ENCODE results near the gene PRODH. TPM values are rescaled to one million over a fixed set of nuclear protein-coding genes. Genes with fewer than 3 reads are reported as not detected.
"Not testable (repeated sequence)": the region's sequence is repeated elsewhere in the genome, so short reads cannot be mapped to it uniquely, and the experiment has no call there.

Gene PRODH
- total RNA-seq, 1 experiment from 2014 or later: not detected

DNA sequence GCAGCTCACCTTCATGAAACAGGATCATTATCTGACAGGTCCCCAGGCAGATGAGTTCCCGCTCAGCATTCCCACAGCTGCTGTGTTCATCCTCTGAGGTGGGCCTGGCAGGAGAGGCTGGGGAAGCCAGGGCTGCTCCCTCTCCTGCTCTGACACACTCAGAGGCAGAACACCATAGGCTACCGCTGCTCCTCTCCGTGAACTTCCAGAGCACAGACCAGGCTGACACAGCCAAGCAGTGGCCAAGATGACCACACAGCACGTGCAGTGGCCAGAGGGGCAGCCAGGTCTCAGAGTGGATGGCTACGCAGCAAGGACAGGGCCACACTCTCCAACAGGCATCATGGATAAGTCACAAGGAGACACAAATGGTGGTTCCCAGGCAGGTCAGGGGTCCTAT lies 8.5 kb downstream of the PRODH start:
- Histone ChIP-seq H3K4me2 (ENCODE audit: low read depth, low read length, poor library complexity, severe bottlenecking) (no peak overlapping the region), H3K4me3 (ENCODE audit: low read length) (no peak overlapping the region), H2AFZ (ENCODE audit: low read length) (no peak overlapping the region), H3K27ac (ENCODE audit: low read length) (no peak overlapping the region), H3K36me3 (ENCODE audit: insufficient read depth, low read length) (no peaks in the 10 kb centered on the region), H3K4me1 (ENCODE audit: low read length) (no peaks in the 10 kb centered on the region), H3K27me3 (ENCODE audit: low read length) (no peaks in the 10 kb centered on the region), H3K79me2 (ENCODE audit: low read length) (no peaks in the 10 kb centered on the region), H3K9me2 (replicated peaks; ENCODE audit: insufficient read depth, low read length) (no peaks in the 10 kb centered on the region), H3K9me3 (ENCODE audit: low read length) (no peaks in the 10 kb centered on the region), H3K9ac (ENCODE audit: low read length) (no peak overlapping the region), H4K20me1 (ENCODE audit: insufficient read depth, low read depth, low read length) (no peaks in the 10 kb centered on the region)
- no peak for DNase-seq

DNA sequence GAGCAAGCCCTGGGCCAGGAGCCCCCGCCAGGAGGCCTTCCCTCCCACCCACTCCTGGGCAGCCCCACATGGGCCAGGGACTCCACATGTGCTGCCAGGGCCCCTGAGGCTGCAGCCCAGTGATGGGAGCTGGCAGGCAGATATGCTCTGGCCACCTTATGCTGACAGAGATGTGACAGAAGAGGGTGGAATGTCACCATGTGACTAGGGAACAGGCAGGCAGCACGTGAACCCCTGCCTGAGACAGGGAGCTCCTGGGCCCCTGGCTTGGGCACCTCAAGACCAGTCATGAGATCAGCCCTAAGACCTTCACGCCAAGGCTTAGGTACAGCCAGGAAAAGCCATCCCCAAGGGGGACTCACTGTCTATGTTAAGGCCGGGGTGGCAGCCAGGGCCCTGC lies 9.1 kb downstream of the PRODH start:
- Histone ChIP-seq H3K4me1 (ENCODE audit: low read length) (no peaks in the 10 kb centered on the region), H3K9me2 (replicated peaks; ENCODE audit: insufficient read depth, low read length) (no peaks in the 10 kb centered on the region), H3K9me3 (ENCODE audit: low read length) (no peaks in the 10 kb centered on the region), H3K4me3 (ENCODE audit: low read length) (no peak overlapping the region), H2AFZ (ENCODE audit: low read length) (no peak overlapping the region), H3K4me2 (ENCODE audit: low read depth, low read length, poor library complexity, severe bottlenecking) (no peak overlapping the region), H3K27ac (ENCODE audit: low read length) (no peak overlapping the region), H3K9ac (ENCODE audit: low read length) (no peak overlapping the region), H3K36me3 (ENCODE audit: insufficient read depth, low read length) (no peaks in the 10 kb centered on the region), H3K79me2 (ENCODE audit: low read length) (no peaks in the 10 kb centered on the region), H3K27me3 (ENCODE audit: low read length) (no peaks in the 10 kb centered on the region), H4K20me1 (ENCODE audit: insufficient read depth, low read depth, low read length) (no peaks in the 10 kb centered on the region)
- no peak for DNase-seq

DNA sequence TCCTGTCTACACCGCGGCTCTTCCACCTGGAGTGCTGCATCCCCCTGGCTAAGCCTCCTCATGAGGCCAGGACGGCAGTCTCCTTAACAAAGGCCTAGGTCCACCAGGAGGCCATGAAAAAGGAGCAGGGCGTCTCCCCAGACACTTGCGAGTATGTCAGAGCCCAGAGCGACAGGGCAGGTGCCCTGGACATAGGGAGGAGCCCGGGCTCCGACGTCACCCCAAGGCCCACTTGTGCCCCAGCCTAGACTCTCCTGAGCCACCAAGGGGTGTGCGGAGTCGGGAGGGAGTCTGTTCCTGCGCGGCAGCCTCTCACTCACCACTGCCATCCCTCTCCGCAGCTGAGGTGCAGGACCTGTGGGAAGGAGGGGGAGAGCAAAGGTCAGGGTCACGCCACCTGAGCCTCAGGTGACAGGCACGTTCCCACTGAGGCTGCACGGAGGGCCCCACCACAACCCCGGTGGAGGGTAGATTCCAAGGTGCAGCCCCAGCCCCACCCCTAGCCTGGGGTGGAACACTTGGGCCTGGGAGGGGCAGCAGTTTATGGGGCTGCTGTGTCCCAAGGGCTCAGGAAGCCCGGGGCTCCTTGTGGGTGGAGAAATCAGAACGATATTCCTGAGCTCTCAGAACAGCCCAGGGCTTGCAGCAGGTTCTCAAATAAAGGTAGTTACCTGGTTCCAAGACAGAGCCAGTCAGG lies 10.6 kb downstream of the PRODH start:
- Histone ChIP-seq H3K36me3 (ENCODE audit: insufficient read depth, low read length) (no peaks in the 10 kb centered on the region), H3K9ac (ENCODE audit: low read length) (no peak overlapping the region), H4K20me1 (ENCODE audit: insufficient read depth, low read depth, low read length) (no peaks in the 10 kb centered on the region), H3K27ac (ENCODE audit: low read length) (no peak overlapping the region), H3K9me3 (ENCODE audit: low read length) (no peaks in the 10 kb centered on the region), H3K4me3 (ENCODE audit: low read length) (no peak overlapping the region), H2AFZ (ENCODE audit: low read length) (no peak overlapping the region), H3K9me2 (replicated peaks; ENCODE audit: insufficient read depth, low read length) (no peaks in the 10 kb centered on the region), H3K4me1 (ENCODE audit: low read length) (no peaks in the 10 kb centered on the region), H3K4me2 (ENCODE audit: low read depth, low read length, poor library complexity, severe bottlenecking) (no peak overlapping the region), H3K27me3 (ENCODE audit: low read length) (no peaks in the 10 kb centered on the region), H3K79me2 (ENCODE audit: low read length) (no peaks in the 10 kb centered on the region)
- no peak for DNase-seq

- H3K9me3 ChIP-seq (ENCODE audit: low read length); H4K20me1 ChIP-seq (ENCODE audit: insufficient read depth, low read depth, low read length); H3K4me3 ChIP-seq (ENCODE audit: low read length); H3K4me1 ChIP-seq (ENCODE audit: low read length); H3K27me3 ChIP-seq (ENCODE audit: low read length); H3K4me2 ChIP-seq (ENCODE audit: low read depth, low read length, poor library complexity, severe bottlenecking); DNase-seq; H3K27ac ChIP-seq (ENCODE audit: low read length); H2AFZ ChIP-seq (ENCODE audit: low read length); H3K9ac ChIP-seq (ENCODE audit: low read length); H3K36me3 ChIP-seq (ENCODE audit: insufficient read depth, low read length); H3K9me2 ChIP-seq (replicated peaks; ENCODE audit: insufficient read depth, low read length); H3K79me2 ChIP-seq (ENCODE audit: low read length): not testable (repeated sequence)
Observed at GRCh38 chr22:18920257-18920902, 15.7 kb downstream of the PRODH start.

DNA sequence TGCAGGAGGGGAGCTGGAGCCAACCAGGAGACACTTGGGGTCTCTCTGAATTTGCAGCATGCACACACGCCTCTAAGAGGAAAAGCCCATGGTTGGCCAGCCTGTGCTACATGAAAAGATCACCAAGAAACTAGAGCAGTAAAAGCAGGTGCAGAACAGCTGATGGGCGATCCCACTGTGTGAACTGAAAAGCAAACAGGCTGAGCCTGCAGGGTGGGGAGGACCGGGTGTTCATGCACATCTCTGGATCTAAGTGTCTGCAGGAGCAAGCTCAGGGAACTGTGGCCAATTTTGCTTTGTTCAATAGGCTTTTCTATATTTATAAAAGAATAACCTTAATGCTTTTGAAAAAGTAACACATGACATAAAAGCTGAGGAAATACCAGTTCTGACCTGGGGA lies 18.3 kb downstream of the PRODH start:
- H3K9ac ChIP-seq (ENCODE audit: low read length); H4K20me1 ChIP-seq (ENCODE audit: insufficient read depth, low read depth, low read length); H3K9me3 ChIP-seq (ENCODE audit: low read length); H3K36me3 ChIP-seq (ENCODE audit: insufficient read depth, low read length); H2AFZ ChIP-seq (ENCODE audit: low read length); H3K27ac ChIP-seq (ENCODE audit: low read length); H3K9me2 ChIP-seq (replicated peaks; ENCODE audit: insufficient read depth, low read length); H3K4me1 ChIP-seq (ENCODE audit: low read length); H3K79me2 ChIP-seq (ENCODE audit: low read length); H3K4me3 ChIP-seq (ENCODE audit: low read length); H3K4me2 ChIP-seq (ENCODE audit: low read depth, low read length, poor library complexity, severe bottlenecking); H3K27me3 ChIP-seq (ENCODE audit: low read length): not testable (repeated sequence)
- peak; percentile 9 for DNase-seq

- not testable (repeated sequence) for H3K4me2 ChIP-seq (ENCODE audit: low read depth, low read length, poor library complexity, severe bottlenecking); H3K27ac ChIP-seq (ENCODE audit: low read length); H2AFZ ChIP-seq (ENCODE audit: low read length); H3K9ac ChIP-seq (ENCODE audit: low read length); DNase-seq; H3K27me3 ChIP-seq (ENCODE audit: low read length); H4K20me1 ChIP-seq (ENCODE audit: insufficient read depth, low read depth, low read length); H3K36me3 ChIP-seq (ENCODE audit: insufficient read depth, low read length); H3K9me2 ChIP-seq (replicated peaks; ENCODE audit: insufficient read depth, low read length); H3K79me2 ChIP-seq (ENCODE audit: low read length); H3K4me3 ChIP-seq (ENCODE audit: low read length); H3K4me1 ChIP-seq (ENCODE audit: low read length); H3K9me3 ChIP-seq (ENCODE audit: low read length)
Observed at GRCh38 chr22:18915550-18915949, 20.5 kb downstream of the PRODH start.

- not testable (repeated sequence) for H3K4me2 ChIP-seq (ENCODE audit: low read depth, low read length, poor library complexity, severe bottlenecking); H3K79me2 ChIP-seq (ENCODE audit: low read length); H3K9me2 ChIP-seq (replicated peaks; ENCODE audit: insufficient read depth, low read length); H3K9me3 ChIP-seq (ENCODE audit: low read length); H3K4me3 ChIP-seq (ENCODE audit: low read length); H3K4me1 ChIP-seq (ENCODE audit: low read length); H4K20me1 ChIP-seq (ENCODE audit: insufficient read depth, low read depth, low read length); H3K27me3 ChIP-seq (ENCODE audit: low read length); H3K9ac ChIP-seq (ENCODE audit: low read length); DNase-seq; H3K36me3 ChIP-seq (ENCODE audit: insufficient read depth, low read length); H2AFZ ChIP-seq (ENCODE audit: low read length); H3K27ac ChIP-seq (ENCODE audit: low read length)
Observed at GRCh38 chr22:18914558-18914957, 21.5 kb downstream of the PRODH start.

DNA sequence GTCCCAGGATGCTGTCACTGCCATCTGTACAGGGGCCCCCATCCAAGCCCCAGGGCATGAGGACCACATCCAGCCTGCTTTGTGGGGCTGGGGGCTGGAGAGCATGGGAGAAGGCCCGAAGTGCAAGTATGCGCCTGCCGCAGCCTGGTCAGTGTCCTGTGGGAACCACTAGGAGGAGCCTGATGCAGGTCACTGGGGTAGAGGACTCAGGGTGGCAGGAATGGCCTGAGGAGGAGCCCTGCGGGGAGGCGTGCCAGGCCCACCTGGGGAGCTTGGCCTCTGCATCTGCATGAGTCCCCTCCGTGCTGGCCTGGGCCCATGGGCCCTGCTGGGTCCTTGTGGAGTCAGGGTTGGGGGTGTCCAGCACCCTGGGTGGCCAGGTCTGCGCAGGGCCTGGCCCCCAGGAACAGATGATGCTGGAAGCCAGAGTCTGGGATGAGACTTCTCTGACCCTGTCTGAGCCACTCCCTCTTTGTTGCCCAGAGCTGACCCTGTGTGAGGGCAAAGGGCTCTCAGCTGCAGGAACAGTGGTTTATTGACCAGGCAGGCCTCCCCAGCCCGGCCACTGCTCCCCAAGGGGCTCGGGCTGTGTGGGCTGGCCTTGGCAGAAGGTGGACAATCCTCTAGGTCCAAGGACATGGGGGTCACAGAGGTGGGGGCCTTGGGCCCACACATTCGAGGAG lies 23.7 kb downstream of the PRODH start:
- H3K27me3 ChIP-seq (ENCODE audit: low read length); H3K9me3 ChIP-seq (ENCODE audit: low read length); H3K36me3 ChIP-seq (ENCODE audit: insufficient read depth, low read length); H3K27ac ChIP-seq (ENCODE audit: low read length); H4K20me1 ChIP-seq (ENCODE audit: insufficient read depth, low read depth, low read length); H3K79me2 ChIP-seq (ENCODE audit: low read length); DNase-seq; H3K9ac ChIP-seq (ENCODE audit: low read length); H3K4me2 ChIP-seq (ENCODE audit: low read depth, low read length, poor library complexity, severe bottlenecking); H3K4me3 ChIP-seq (ENCODE audit: low read length); H3K9me2 ChIP-seq (replicated peaks; ENCODE audit: insufficient read depth, low read length); H2AFZ ChIP-seq (ENCODE audit: low read length); H3K4me1 ChIP-seq (ENCODE audit: low read length): not testable (repeated sequence)

All from Karpas-422 (cell line).